GM12892 (cell line): ENCODE data around the gene KHDC3L.

Experiments used
- POLR2A ChIP-seq: IDR thresholded peaks from 2 replicates; pipeline ENCODE4 v1.6.1; 2011; ENCODE audit warnings: low read depth, low read length, control low read depth
- POLR2AphosphoS5 ChIP-seq: IDR thresholded peaks from 2 replicates; pipeline ENCODE4 v1.6.1; 2011; ENCODE audit warnings: low read depth, low read length, control low read depth

- no peak for TF ChIP-seq POLR2A
- TF ChIP-seq POLR2AphosphoS5, result no peak
Measured at GRCh38 chr6:73349311-73349710, 13.1 kb upstream of the KHDC3L start.
